Gastroesophageal sphincter (tissue), 3 donors: ENCODE results near the gene ZCCHC14.

Source experiments
- EP300 ChIP-seq: sonication (generic); formaldehyde crosslinking; IDR thresholded peaks from one replicate; pipeline ENCODE4 v1.6.1; 2017; ENCODE audit warnings: antibody characterized with exemption, mild to moderate bottlenecking
- POLR2A ChIP-seq, 2 donors: fragments of 450-650 bp; IDR thresholded peaks; one replicate each; pipeline ENCODE4 v1.6.1; 2017; ENCODE audit warnings: antibody characterized with exemption in 2 of 2, mild to moderate bottlenecking in 2 of 2, moderate library complexity in 1 of 2
- POLR2AphosphoS5 ChIP-seq: sonication (generic); formaldehyde crosslinking; IDR thresholded peaks from one replicate; pipeline ENCODE4 v1.6.1; 2017; ENCODE audit warnings: antibody characterized with exemption
- TF ChIP-seq, protein P1 (sequence below), 4 experiments: fragments of 200-600 bp in 2 of 4; fragments of 450-650 bp in 2 of 4; sonication (generic) in 1 of 4; IDR thresholded peaks; one replicate each; pipeline ENCODE4 v1.5.1; 2017 to 2019; ENCODE audit warnings: antibody characterized with exemption in 4 of 4, mild to moderate bottlenecking in 2 of 4, moderate library complexity in 2 of 4

DNA sequence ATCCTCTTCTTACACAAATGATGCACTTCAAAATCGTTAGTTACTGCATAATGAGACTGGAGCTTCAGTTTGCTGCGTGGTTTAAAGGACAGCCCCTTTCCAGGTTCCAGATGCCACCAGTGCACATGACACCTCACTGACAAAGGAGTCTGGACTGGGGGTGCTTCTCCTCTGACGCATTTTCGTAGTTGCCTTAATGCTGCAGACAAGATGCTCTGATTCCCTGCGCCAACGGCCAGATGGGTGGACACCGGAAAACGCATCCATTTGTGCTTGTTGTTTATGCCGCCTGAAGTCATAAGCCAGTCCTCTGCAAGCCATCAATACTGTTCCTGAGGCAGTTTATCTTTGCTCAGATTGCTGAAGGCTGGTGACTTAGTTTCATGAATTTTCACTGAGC, 125.3 kb downstream of the ZCCHC14 start:
- TF ChIP-seq, protein P1, sequence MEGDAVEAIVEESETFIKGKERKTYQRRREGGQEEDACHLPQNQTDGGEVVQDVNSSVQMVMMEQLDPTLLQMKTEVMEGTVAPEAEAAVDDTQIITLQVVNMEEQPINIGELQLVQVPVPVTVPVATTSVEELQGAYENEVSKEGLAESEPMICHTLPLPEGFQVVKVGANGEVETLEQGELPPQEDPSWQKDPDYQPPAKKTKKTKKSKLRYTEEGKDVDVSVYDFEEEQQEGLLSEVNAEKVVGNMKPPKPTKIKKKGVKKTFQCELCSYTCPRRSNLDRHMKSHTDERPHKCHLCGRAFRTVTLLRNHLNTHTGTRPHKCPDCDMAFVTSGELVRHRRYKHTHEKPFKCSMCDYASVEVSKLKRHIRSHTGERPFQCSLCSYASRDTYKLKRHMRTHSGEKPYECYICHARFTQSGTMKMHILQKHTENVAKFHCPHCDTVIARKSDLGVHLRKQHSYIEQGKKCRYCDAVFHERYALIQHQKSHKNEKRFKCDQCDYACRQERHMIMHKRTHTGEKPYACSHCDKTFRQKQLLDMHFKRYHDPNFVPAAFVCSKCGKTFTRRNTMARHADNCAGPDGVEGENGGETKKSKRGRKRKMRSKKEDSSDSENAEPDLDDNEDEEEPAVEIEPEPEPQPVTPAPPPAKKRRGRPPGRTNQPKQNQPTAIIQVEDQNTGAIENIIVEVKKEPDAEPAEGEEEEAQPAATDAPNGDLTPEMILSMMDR (IDR thresholded peaks at IDR 0.05), result no peak
- no peak for TF ChIP-seq EP300
- no peak for TF ChIP-seq POLR2AphosphoS5
- no peak for TF ChIP-seq POLR2A (IDR thresholded peaks at IDR 0.05)
